HEK293 (cell line): Measurements from ENCODE around the gene MAML1.

Experiments used
- BCL11B ChIP-seq: fragments of 450-650 bp; formaldehyde crosslinking; IDR thresholded peaks from 2 replicates; pipeline ENCODE4 v1.5.1; 2016; ENCODE audit warnings: low read depth, missing biosample characterization, missing genetic modification characterization
- GLI4 ChIP-seq: fragments of 450-650 bp; formaldehyde crosslinking; IDR thresholded peaks from 2 replicates; pipeline ENCODE4 v1.5.1; 2016; ENCODE audit warnings: missing biosample characterization, missing genetic modification characterization
- MEIS1 ChIP-seq: sonication (generic); formaldehyde crosslinking; IDR thresholded peaks from 2 replicates; pipeline ENCODE4 v1.8.1; 2022; ENCODE audit warnings: missing genetic modification reagents, mild to moderate bottlenecking, borderline replicate concordance
- OSR2 ChIP-seq: fragments of 450-650 bp; formaldehyde crosslinking; IDR thresholded peaks from 2 replicates; pipeline ENCODE4 v1.5.1; 2016; ENCODE audit warnings: missing biosample characterization, missing genetic modification characterization
- WT1 ChIP-seq: fragments of 450-650 bp; formaldehyde crosslinking; IDR thresholded peaks from 2 replicates; pipeline ENCODE4 v1.5.1; 2016; ENCODE audit warnings: missing biosample characterization, missing genetic modification characterization
- ZBTB20 ChIP-seq: fragments of 450-650 bp; formaldehyde crosslinking; IDR thresholded peaks from 2 replicates; pipeline ENCODE4 v1.5.1; 2016; ENCODE audit warnings: missing biosample characterization, missing genetic modification characterization
- ZBTB8A ChIP-seq: fragments of 450-650 bp; formaldehyde crosslinking; IDR thresholded peaks from 2 replicates; pipeline ENCODE4 v1.5.1; 2016; ENCODE audit warnings: missing biosample characterization, missing genetic modification characterization
- ZFP3 ChIP-seq: fragments of 450-650 bp; formaldehyde crosslinking; IDR thresholded peaks from 2 replicates; pipeline ENCODE4 v1.5.1; 2016; ENCODE audit warnings: low read depth, missing biosample characterization, missing genetic modification characterization
- ZFP37 ChIP-seq: fragments of 450-650 bp; formaldehyde crosslinking; IDR thresholded peaks from 2 replicates; pipeline ENCODE4 v1.5.1; 2016; ENCODE audit warnings: missing biosample characterization, missing genetic modification characterization
- ZNF10 ChIP-seq: fragments of 450-650 bp; formaldehyde crosslinking; IDR thresholded peaks from 2 replicates; pipeline ENCODE4 v1.5.1; 2017; ENCODE audit warnings: missing biosample characterization, missing genetic modification characterization
- ZNF121 ChIP-seq: fragments of 450-650 bp; formaldehyde crosslinking; IDR thresholded peaks from 2 replicates; pipeline ENCODE4 v1.5.1; 2016; ENCODE audit warnings: missing biosample characterization, missing genetic modification characterization
- ZNF16 ChIP-seq: fragments of 450-650 bp; formaldehyde crosslinking; IDR thresholded peaks from 2 replicates; pipeline ENCODE4 v1.5.1; 2016; ENCODE audit warnings: low read depth, missing biosample characterization, missing genetic modification characterization
- ZNF184 ChIP-seq: fragments of 450-650 bp; IDR thresholded peaks from 2 replicates; pipeline ENCODE4 v1.5.1; 2018; ENCODE audit warnings: missing biosample characterization, mild to moderate bottlenecking, missing genetic modification characterization
- ZNF274 ChIP-seq, 2 experiments: fragments of 200-500 bp in 1 of 2; fragments of 450-650 bp in 1 of 2; sonication (Bioruptor generic) in 1 of 2; formaldehyde crosslinking in 1 of 2; IDR thresholded peaks; 2 replicates each; pipeline versions ENCODE4 v1.5.1 to v1.6.1; 2014 to 2016; ENCODE audit warnings: borderline replicate concordance in 1 of 2, inconsistent platforms in 1 of 2, low read length in 1 of 2, missing biosample characterization in 1 of 2, missing genetic modification characterization in 1 of 2
- ZNF354C ChIP-seq: fragments of 450-650 bp; formaldehyde crosslinking; IDR thresholded peaks from 2 replicates; pipeline ENCODE4 v1.5.1; 2016; ENCODE audit warnings: missing biosample characterization, missing genetic modification characterization, low read depth, borderline replicate concordance
- ZNF391 ChIP-seq: fragments of 450-650 bp; formaldehyde crosslinking; IDR thresholded peaks from 2 replicates; pipeline ENCODE4 v1.5.1; 2016; ENCODE audit warnings: low read depth, missing biosample characterization, missing genetic modification characterization, borderline replicate concordance
- ZNF560 ChIP-seq: fragments of 450-650 bp; formaldehyde crosslinking; IDR thresholded peaks from 2 replicates; pipeline ENCODE4 v1.5.1; 2017; ENCODE audit warnings: missing biosample characterization, missing genetic modification characterization, borderline replicate concordance
- ZNF629 ChIP-seq: fragments of 450-650 bp; formaldehyde crosslinking; IDR thresholded peaks from 2 replicates; pipeline ENCODE4 v1.5.1; 2017; ENCODE audit warnings: missing biosample characterization, missing genetic modification characterization
- ZNF654 ChIP-seq: fragments of 450-650 bp; formaldehyde crosslinking; IDR thresholded peaks from 2 replicates; pipeline ENCODE4 v1.5.1; 2016; ENCODE audit warnings: low read depth, missing biosample characterization, missing genetic modification characterization
- ZNF701 ChIP-seq: fragments of 450-650 bp; formaldehyde crosslinking; IDR thresholded peaks from 2 replicates; pipeline ENCODE4 v1.5.1; 2016; ENCODE audit warnings: missing biosample characterization, missing genetic modification characterization
- ZNF707 ChIP-seq: fragments of 450-650 bp; formaldehyde crosslinking; IDR thresholded peaks from 2 replicates; pipeline ENCODE4 v1.5.1; 2016; ENCODE audit warnings: missing biosample characterization, missing genetic modification characterization
- ZNF785 ChIP-seq: fragments of 450-650 bp; formaldehyde crosslinking; IDR thresholded peaks from 2 replicates; pipeline ENCODE4 v1.5.1; 2016; ENCODE audit warnings: missing biosample characterization, missing genetic modification characterization
- ZNF791 ChIP-seq: fragments of 450-650 bp; formaldehyde crosslinking; IDR thresholded peaks from 2 replicates; pipeline ENCODE4 v1.5.1; 2016; ENCODE audit warnings: missing biosample characterization, missing genetic modification characterization
- ZNF830 ChIP-seq: fragments of 450-650 bp; IDR thresholded peaks from 2 replicates; pipeline ENCODE4 v1.5.0; 2018; ENCODE audit warnings: missing biosample characterization, missing genetic modification characterization, low read depth, mild to moderate bottlenecking, moderate library complexity
- TF ChIP-seq, protein P1 (sequence below): fragments of 450-650 bp; formaldehyde crosslinking; IDR thresholded peaks from 2 replicates; pipeline ENCODE4 v1.5.1; 2016; ENCODE audit warnings: missing biosample characterization, missing genetic modification characterization
- TF ChIP-seq, protein P2 (sequence below): fragments of 450-650 bp; formaldehyde crosslinking; IDR thresholded peaks from 2 replicates; pipeline ENCODE4 v1.5.1; 2016; ENCODE audit warnings: missing biosample characterization, missing genetic modification characterization, borderline replicate concordance
- TF ChIP-seq, protein P3 (sequence below): fragments of 450-650 bp; formaldehyde crosslinking; IDR thresholded peaks from 2 replicates; pipeline ENCODE4; 2016; ENCODE audit warnings: missing biosample characterization, missing genetic modification characterization
- TF ChIP-seq, protein P4 (sequence below): fragments of 450-650 bp; formaldehyde crosslinking; IDR thresholded peaks from 2 replicates; pipeline ENCODE4 v1.5.1; 2016; ENCODE audit warnings: missing biosample characterization, missing genetic modification characterization
- TF ChIP-seq, protein P5 (sequence below): fragments of 450-650 bp; formaldehyde crosslinking; IDR thresholded peaks from 2 replicates; pipeline ENCODE4 v1.5.1; 2017; ENCODE audit warnings: missing biosample characterization, missing genetic modification characterization

Gene MAML1

DNA sequence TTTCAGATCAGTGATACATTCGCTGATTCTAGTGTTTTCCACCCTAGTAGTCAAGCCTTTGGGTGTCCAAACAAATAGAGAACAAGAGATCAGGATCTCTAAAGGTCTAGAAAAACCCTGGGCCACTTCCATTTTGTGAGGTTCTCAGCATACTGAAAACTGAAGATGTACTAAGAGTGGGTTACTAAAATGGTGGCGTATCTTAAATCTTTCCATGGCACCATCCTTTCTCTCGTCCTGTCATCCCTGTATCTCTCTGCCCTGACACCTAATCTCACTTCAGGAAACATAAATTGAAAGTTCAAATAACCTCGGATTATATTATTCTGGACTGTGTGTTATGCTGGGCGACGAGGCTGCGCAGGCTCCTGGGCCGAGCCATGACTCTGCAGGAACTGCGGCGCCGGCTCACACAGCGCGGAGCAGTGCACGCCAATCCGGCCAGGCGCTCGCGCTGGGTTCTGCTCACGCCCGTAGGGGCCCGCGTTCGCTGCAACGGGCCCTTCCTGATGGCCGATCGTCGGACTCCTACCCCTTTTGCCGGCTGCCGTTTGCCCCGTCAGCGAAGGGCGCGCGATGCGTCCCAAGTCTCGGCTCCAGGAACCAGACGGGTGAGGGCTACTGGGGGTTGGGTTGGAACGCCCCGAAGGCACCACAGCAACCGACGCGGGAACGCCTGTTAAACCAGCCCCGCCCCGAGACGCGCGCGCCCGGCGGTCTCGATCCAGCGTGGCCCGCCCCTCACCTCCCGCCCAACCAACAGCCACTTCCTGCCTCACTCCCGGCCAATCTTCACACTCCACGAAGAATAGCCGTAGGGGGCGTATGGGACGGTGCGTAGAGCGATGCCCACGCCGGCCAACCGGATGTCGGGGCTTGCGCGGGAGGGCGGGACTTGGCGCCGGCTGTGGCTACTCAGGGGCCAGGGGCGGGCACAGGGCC, 34.4 kb upstream of the MAML1 start (continued):
- TF ChIP-seq, protein P1, sequence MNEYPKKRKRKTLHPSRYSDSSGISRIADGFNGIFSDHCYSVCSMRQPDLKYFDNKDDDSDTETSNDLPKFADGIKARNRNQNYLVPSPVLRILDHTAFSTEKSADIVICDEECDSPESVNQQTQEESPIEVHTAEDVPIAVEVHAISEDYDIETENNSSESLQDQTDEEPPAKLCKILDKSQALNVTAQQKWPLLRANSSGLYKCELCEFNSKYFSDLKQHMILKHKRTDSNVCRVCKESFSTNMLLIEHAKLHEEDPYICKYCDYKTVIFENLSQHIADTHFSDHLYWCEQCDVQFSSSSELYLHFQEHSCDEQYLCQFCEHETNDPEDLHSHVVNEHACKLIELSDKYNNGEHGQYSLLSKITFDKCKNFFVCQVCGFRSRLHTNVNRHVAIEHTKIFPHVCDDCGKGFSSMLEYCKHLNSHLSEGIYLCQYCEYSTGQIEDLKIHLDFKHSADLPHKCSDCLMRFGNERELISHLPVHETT = peak; percentile 64
- TF ChIP-seq ZNF354C (tag by site-specific recombination) (no peak), GLI4 (tag by site-specific recombination) (peak; percentile 49; the same call in 1 of the 2 replicates), ZBTB8A (tag by site-specific recombination) (peak; percentile 100), BCL11B (tag by site-specific recombination) (no peak), MEIS1 (CRISPR knock-in tag) (no peak), ZNF785 (tag by site-specific recombination) (no peak), ZNF707 (tag by site-specific recombination) (no peak), ZFP3 (tag by site-specific recombination) (no peak), WT1 (tag by site-specific recombination) (no peak), ZNF16 (no peak), ZNF184 (no peak), ZNF121 (tag by site-specific recombination) (peak; percentile 16; the same call in 1 of the 2 replicates), ZNF391 (peak; percentile 82; the same call in 1 of the 2 replicates), ZFP37 (tag by site-specific recombination) (peak; percentile 79), ZBTB20 (tag by site-specific recombination) (peak; percentile 87), ZNF830 (tag by site-specific recombination) (no peak), OSR2 (tag by site-specific recombination) (peak; percentile 58; the same call in 1 of the 2 replicates), ZNF701 (tag by site-specific recombination) (no peak), ZNF560 (tag by site-specific recombination) (no peak), ZNF791 (no peak), ZNF629 (tag by site-specific recombination) (peak; percentile 68), ZNF10 (no peak), ZNF654 (tag by site-specific recombination) (no peak), ZNF274 (IDR thresholded peaks at IDR 0.05; ENCODE audit: low read length) (no peak), ZNF274 (tag by site-specific recombination; IDR thresholded peaks at IDR 0.05; ENCODE audit: borderline replicate concordance) (no peak)
- TF ChIP-seq, protein P2, sequence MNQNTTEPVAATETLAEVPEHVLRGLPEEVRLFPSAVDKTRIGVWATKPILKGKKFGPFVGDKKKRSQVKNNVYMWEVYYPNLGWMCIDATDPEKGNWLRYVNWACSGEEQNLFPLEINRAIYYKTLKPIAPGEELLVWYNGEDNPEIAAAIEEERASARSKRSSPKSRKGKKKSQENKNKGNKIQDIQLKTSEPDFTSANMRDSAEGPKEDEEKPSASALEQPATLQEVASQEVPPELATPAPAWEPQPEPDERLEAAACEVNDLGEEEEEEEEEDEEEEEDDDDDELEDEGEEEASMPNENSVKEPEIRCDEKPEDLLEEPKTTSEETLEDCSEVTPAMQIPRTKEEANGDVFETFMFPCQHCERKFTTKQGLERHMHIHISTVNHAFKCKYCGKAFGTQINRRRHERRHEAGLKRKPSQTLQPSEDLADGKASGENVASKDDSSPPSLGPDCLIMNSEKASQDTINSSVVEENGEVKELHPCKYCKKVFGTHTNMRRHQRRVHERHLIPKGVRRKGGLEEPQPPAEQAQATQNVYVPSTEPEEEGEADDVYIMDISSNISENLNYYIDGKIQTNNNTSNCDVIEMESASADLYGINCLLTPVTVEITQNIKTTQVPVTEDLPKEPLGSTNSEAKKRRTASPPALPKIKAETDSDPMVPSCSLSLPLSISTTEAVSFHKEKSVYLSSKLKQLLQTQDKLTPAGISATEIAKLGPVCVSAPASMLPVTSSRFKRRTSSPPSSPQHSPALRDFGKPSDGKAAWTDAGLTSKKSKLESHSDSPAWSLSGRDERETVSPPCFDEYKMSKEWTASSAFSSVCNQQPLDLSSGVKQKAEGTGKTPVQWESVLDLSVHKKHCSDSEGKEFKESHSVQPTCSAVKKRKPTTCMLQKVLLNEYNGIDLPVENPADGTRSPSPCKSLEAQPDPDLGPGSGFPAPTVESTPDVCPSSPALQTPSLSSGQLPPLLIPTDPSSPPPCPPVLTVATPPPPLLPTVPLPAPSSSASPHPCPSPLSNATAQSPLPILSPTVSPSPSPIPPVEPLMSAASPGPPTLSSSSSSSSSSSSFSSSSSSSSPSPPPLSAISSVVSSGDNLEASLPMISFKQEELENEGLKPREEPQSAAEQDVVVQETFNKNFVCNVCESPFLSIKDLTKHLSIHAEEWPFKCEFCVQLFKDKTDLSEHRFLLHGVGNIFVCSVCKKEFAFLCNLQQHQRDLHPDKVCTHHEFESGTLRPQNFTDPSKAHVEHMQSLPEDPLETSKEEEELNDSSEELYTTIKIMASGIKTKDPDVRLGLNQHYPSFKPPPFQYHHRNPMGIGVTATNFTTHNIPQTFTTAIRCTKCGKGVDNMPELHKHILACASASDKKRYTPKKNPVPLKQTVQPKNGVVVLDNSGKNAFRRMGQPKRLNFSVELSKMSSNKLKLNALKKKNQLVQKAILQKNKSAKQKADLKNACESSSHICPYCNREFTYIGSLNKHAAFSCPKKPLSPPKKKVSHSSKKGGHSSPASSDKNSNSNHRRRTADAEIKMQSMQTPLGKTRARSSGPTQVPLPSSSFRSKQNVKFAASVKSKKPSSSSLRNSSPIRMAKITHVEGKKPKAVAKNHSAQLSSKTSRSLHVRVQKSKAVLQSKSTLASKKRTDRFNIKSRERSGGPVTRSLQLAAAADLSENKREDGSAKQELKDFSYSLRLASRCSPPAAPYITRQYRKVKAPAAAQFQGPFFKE (tag by site-specific recombination) = no peak
- TF ChIP-seq, protein P3, sequence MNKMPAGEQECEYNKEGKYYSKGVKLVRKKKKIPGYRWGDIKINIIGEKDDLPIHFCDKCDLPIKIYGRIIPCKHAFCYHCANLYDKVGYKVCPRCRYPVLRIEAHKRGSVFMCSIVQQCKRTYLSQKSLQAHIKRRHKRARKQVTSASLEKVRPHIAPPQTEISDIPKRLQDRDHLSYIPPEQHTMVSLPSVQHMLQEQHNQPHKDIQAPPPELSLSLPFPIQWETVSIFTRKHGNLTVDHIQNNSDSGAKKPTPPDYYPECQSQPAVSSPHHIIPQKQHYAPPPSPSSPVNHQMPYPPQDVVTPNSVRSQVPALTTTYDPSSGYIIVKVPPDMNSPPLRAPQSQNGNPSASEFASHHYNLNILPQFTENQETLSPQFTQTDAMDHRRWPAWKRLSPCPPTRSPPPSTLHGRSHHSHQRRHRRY = no peak
- TF ChIP-seq, protein P4, sequence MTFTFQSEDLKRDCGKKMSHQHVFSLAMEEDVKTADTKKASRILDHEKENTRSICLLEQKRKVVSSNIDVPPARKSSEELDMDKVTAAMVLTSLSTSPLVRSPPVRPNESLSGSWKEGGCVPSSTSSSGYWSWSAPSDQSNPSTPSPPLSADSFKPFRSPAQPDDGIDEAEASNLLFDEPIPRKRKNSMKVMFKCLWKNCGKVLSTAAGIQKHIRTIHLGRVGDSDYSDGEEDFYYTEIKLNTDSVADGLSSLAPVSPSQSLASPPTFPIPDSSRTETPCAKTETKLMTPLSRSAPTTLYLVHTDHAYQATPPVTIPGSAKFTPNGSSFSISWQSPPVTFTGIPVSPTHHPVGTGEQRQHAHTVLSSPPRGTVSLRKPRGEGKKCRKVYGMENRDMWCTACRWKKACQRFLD (tag by site-specific recombination) = no peak
- TF ChIP-seq, protein P5, sequence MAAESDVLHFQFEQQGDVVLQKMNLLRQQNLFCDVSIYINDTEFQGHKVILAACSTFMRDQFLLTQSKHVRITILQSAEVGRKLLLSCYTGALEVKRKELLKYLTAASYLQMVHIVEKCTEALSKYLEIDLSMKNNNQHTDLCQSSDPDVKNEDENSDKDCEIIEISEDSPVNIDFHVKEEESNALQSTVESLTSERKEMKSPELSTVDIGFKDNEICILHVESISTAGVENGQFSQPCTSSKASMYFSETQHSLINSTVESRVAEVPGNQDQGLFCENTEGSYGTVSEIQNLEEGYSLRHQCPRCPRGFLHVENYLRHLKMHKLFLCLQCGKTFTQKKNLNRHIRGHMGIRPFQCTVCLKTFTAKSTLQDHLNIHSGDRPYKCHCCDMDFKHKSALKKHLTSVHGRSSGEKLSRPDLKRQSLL (tag by site-specific recombination) = peak; percentile 84; the same call in 1 of the 2 replicates
